ENCODE results near the gene INTS3.

Gene INTS3

GRCh38 chr1:153685544-153686340 lies 42.1 kb upstream of the INTS3 start:
- no peak for DNase-seq (ENCODE audit: low read depth, low spot score)

GRCh38 chr1:153687346-153688125 lies 40.3 kb upstream of the INTS3 start:
- H3K27ac ChIP-seq = no peak overlapping the region
- no peak for DNase-seq (ENCODE audit: low read depth, low spot score)
- no peaks in the 10 kb centered on the region for H3K9me3 ChIP-seq (ENCODE audit: low read depth, low read length)
- no peaks in the 10 kb centered on the region for H3K36me3 ChIP-seq (ENCODE audit: insufficient read depth, low read length)
- TF ChIP-seq EZH2 (IDR thresholded peaks at IDR 0.05) = no peak
- no peak overlapping the region for H3K9ac ChIP-seq (ENCODE audit: insufficient read length)
- no peak overlapping the region for H3K4me3 ChIP-seq

More at GRCh38 chr1:153685544-153686340, 42.1 kb upstream of the INTS3 start:
- H3K4me3 ChIP-seq = no peak overlapping the region
- no peak overlapping the region for H3K9ac ChIP-seq (ENCODE audit: insufficient read length)
- TF ChIP-seq POLR2AphosphoS5 (IDR thresholded peaks at IDR 0.05; ENCODE audit: borderline replicate concordance, low read depth, low read length) (no peak), FOXP2 (optimal IDR thresholded peaks at IDR 0.05; ENCODE audit: control extremely low read depth, extremely low read length, insufficient read depth) (no peak), EZH2 (IDR thresholded peaks at IDR 0.05) (no peak)
- no peak overlapping the region for H3K27ac ChIP-seq
- no peaks in the 10 kb centered on the region for H3K9me3 ChIP-seq (ENCODE audit: low read depth, low read length)
- no peaks in the 10 kb centered on the region for H3K36me3 ChIP-seq (ENCODE audit: insufficient read depth, low read length)

GRCh38 chr1:153688276-153688675 lies 39.6 kb upstream of the INTS3 start:
- TF ChIP-seq EZH2 (IDR thresholded peaks at IDR 0.05) (no peak), FOXP2 (optimal IDR thresholded peaks at IDR 0.05; ENCODE audit: control extremely low read depth, extremely low read length, insufficient read depth) (no peak), POLR2AphosphoS5 (IDR thresholded peaks at IDR 0.05; ENCODE audit: borderline replicate concordance, low read depth, low read length) (no peak)
- H3K27ac ChIP-seq = no peak overlapping the region
- H3K9me3 ChIP-seq (ENCODE audit: low read depth, low read length) = no peaks in the 10 kb centered on the region
- no peak overlapping the region for H3K4me3 ChIP-seq
- H3K9ac ChIP-seq (ENCODE audit: insufficient read length) = no peak overlapping the region
- DNase-seq (ENCODE audit: low read depth, low spot score) = no peak
- no peaks in the 10 kb centered on the region for H3K36me3 ChIP-seq (ENCODE audit: insufficient read depth, low read length)

GRCh38 chr1:153688736-153689328 lies 39.0 kb upstream of the INTS3 start:
- no peak for DNase-seq (ENCODE audit: low read depth, low spot score)
- Histone ChIP-seq H3K27ac (no peak overlapping the region), H3K9me3 (ENCODE audit: low read depth, low read length) (no peaks in the 10 kb centered on the region), H3K9ac (ENCODE audit: insufficient read length) (no peak overlapping the region), H3K4me3 (no peak overlapping the region), H3K36me3 (ENCODE audit: insufficient read depth, low read length) (no peaks in the 10 kb centered on the region)
- TF ChIP-seq FOXP2 (optimal IDR thresholded peaks at IDR 0.05; ENCODE audit: control extremely low read depth, extremely low read length, insufficient read depth) (no peak), POLR2AphosphoS5 (IDR thresholded peaks at IDR 0.05; ENCODE audit: borderline replicate concordance, low read depth, low read length) (no peak), EZH2 (IDR thresholded peaks at IDR 0.05) (no peak)

- no peaks in the 10 kb centered on the region for H3K9me3 ChIP-seq (ENCODE audit: low read depth, low read length)
- no peak overlapping the region for H3K4me3 ChIP-seq
- H3K27ac ChIP-seq = no peak overlapping the region
- H3K36me3 ChIP-seq (ENCODE audit: insufficient read depth, low read length) = no peaks in the 10 kb centered on the region
- TF ChIP-seq FOXP2 (optimal IDR thresholded peaks at IDR 0.05; ENCODE audit: control extremely low read depth, extremely low read length, insufficient read depth) (no peak), EZH2 (IDR thresholded peaks at IDR 0.05) (no peak), POLR2AphosphoS5 (IDR thresholded peaks at IDR 0.05; ENCODE audit: borderline replicate concordance, low read depth, low read length) (no peak)
- DNase-seq (ENCODE audit: low read depth, low spot score) = no peak
- no peak overlapping the region for H3K9ac ChIP-seq (ENCODE audit: insufficient read length)
These were observed 34.4 kb upstream of the INTS3 start for GRCh38 chr1:153693466-153693865.

- TF ChIP-seq FOXP2 (optimal IDR thresholded peaks at IDR 0.05; ENCODE audit: control extremely low read depth, extremely low read length, insufficient read depth) (no peak), EZH2 (IDR thresholded peaks at IDR 0.05) (no peak), POLR2AphosphoS5 (IDR thresholded peaks at IDR 0.05; ENCODE audit: borderline replicate concordance, low read depth, low read length) (no peak)
- no peak overlapping the region for H3K9ac ChIP-seq (ENCODE audit: insufficient read length)
- H3K4me3 ChIP-seq = no peak overlapping the region
- H3K27ac ChIP-seq = no peak overlapping the region
- no peaks in the 10 kb centered on the region for H3K36me3 ChIP-seq (ENCODE audit: insufficient read depth, low read length)
- H3K9me3 ChIP-seq (ENCODE audit: low read depth, low read length) = no peaks in the 10 kb centered on the region
- DNase-seq (ENCODE audit: low read depth, low spot score) = no peak
These were observed 31.1 kb upstream of the INTS3 start for GRCh38 chr1:153696741-153697140.

- no peak overlapping the region for H3K4me3 ChIP-seq
- no peak overlapping the region for H3K27ac ChIP-seq
- no peak for TF ChIP-seq EZH2 (IDR thresholded peaks at IDR 0.05)
- TF ChIP-seq POLR2AphosphoS5 (IDR thresholded peaks at IDR 0.05; ENCODE audit: borderline replicate concordance, low read depth, low read length) = no peak
- TF ChIP-seq FOXP2 (optimal IDR thresholded peaks at IDR 0.05; ENCODE audit: control extremely low read depth, extremely low read length, insufficient read depth) = no peak
- H3K9ac ChIP-seq (ENCODE audit: insufficient read length) = no peak overlapping the region
- DNase-seq (ENCODE audit: low read depth, low spot score) = no peak
- H3K36me3 ChIP-seq (ENCODE audit: insufficient read depth, low read length) = no peaks in the 10 kb centered on the region
- H3K9me3 ChIP-seq (ENCODE audit: low read depth, low read length) = no peaks in the 10 kb centered on the region
These were observed 30.4 kb upstream of the INTS3 start for GRCh38 chr1:153697191-153698019.

Measured in SK-N-MC (cell line).